Activated CD8-positive, alpha-beta T cell treated with anti-CD3 and anti-CD28 coated beads, Interleukin-2, amount 10 ng/mL, durations not matched to agents 7 days and 5 days (primary cell): ENCODE data around the gene ANKRD45. TPM values are rescaled to one million over a fixed set of nuclear protein-coding genes. Genes with fewer than 3 reads are reported as not detected.
"Not testable (repeated sequence)": the region's sequence is repeated elsewhere in the genome, so short reads cannot be mapped to it uniquely, and the experiment has no call there.

Experiments used
- ATAC-seq: fragments of 150-1000 bp; cut with Tn5 transposase; one replicate; pipeline ENCODE4 v1.10.0; 2021; ENCODE audit warnings: moderate library complexity
- CTCF ChIA-PET: fragments of 350-600 bp; sonication (Branson Sonifier 250); formaldehyde crosslinking; loops from one replicate; lab custom pipeline; 2021; ENCODE audit warnings: antibody characterized with exemption; lab: Charles Lee
- POLR2A ChIA-PET: fragments of 350-600 bp; sonication (Branson Sonifier 250); formaldehyde crosslinking; loops from one replicate; lab custom pipeline; 2021; ENCODE audit warnings: antibody characterized with exemption; lab: Charles Lee
- DNase-seq: peaks from one replicate; pipeline ENCODE4 v3.0.0-alpha.2; 2020
- H3K27ac Mint-ChIP-seq: one replicate; pipeline ENCODE4 v1.8.0; 2021; ENCODE audit warnings: mild to moderate bottlenecking, mixed read lengths
- H3K27me3 Mint-ChIP-seq: one replicate; pipeline ENCODE4 v1.8.0; 2021; ENCODE audit warnings: low read depth, mixed read lengths
- H3K36me3 Mint-ChIP-seq: one replicate; pipeline ENCODE4 v1.8.0; 2021; ENCODE audit warnings: low read depth, mixed read lengths
- H3K4me1 Mint-ChIP-seq: one replicate; pipeline ENCODE4 v1.8.0; 2021; ENCODE audit warnings: low read depth, mixed read lengths
- H3K4me3 Mint-ChIP-seq: one replicate; pipeline ENCODE4 v1.8.0; 2021; ENCODE audit warnings: mild to moderate bottlenecking, mixed read lengths
- H3K9me3 Mint-ChIP-seq: one replicate; pipeline ENCODE4 v1.8.0; 2022; ENCODE audit warnings: mixed read lengths; ENCODE audit not compliant: insufficient read depth
- total RNA-seq, 2 experiments: library from RNA; stranded (reverse); gene quantifications; one replicate each; pipeline ENCODE4 v1.2.3, GENCODE V29; 2021

ANKRD45 gene
- total RNA-seq, 2 experiments from 2014 or later, result not detected

DNA sequence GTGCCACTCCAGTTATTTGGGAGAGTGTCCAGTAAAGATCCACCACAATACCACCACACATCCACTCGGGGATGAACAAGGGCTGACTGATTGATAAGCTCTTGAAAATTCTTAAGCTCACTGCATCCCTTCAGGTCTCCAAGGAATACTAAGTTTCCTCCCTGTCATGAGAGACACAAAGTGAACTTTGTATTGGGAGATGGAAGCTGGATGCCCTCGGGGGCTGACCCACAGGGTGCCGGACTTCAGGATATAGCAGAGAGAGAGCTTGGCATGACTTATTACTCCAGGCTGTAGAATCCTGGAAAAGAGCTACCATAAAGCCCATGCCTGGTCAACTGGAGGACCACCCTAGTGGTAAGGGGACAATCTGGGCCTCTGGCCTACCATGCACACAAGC is 15.5 kb upstream of the ANKRD45 start:
- H3K4me1 Mint-ChIP-seq, POLR2A ChIA-PET, H3K27ac Mint-ChIP-seq, ATAC-seq, H3K9me3 Mint-ChIP-seq, H3K27me3 Mint-ChIP-seq, H3K36me3 Mint-ChIP-seq, DNase-seq, CTCF ChIA-PET, H3K4me3 Mint-ChIP-seq: not testable (repeated sequence)

DNA sequence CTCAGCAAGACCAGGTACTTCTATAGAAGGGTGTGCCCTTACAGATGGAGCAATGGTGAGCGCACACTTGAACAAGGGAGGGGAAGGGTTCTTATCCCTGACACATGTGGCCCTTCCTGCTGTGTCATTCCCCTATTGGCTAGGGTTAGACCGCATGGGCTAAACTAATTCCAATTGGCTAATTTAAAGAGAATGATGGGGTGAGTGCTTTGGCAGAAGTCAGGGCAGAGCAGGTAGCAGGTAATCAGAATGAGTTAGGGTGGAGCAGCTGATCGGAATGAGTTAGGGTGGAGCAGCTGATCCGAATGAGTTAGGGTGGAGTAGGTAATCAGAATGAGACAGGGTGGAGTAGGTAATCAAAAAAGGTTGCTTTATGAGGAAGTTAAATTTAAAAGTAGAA is 14.2 kb upstream of the ANKRD45 start:
- not testable (repeated sequence) for H3K9me3 Mint-ChIP-seq, H3K36me3 Mint-ChIP-seq, H3K4me3 Mint-ChIP-seq, H3K4me1 Mint-ChIP-seq, H3K27ac Mint-ChIP-seq, DNase-seq, ATAC-seq, H3K27me3 Mint-ChIP-seq
- CTCF ChIA-PET, result interaction anchor here (0.6 kb wide), 1 partner anchor 576 kb away, joined by 3 read pairs; no protein-coding TSS in a partner anchor
- POLR2A ChIA-PET, result interaction anchor here (0.8 kb wide), 1 partner anchor 32 kb away, joined by 3 read pairs; no protein-coding TSS in a partner anchor

DNA sequence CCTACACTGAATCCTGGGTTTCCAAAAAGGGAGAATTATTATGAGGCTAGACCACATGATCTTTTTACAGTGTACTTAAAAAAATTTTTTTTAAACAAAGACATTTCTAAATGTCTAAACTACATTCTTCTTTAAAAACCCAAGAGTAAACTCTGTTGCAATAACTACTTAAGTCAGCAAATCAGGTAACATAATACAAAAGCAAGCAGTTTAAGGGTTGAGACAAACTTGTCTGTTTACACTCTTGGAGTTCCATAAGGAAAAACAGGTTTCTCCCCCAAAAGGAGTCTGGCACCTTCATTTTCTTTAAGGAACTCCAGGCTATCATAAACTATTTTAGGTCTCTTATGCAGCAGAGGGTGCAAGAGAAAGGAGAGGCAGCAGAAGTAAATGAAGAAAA is 12.5 kb upstream of the ANKRD45 start:
- ChIA-PET CTCF (interaction anchor here (1.2 kb wide), 1 partner anchor 252 kb away, joined by 3 read pairs; no protein-coding TSS in a partner anchor), POLR2A (no interaction called here)
- Mint-ChIP-seq H3K36me3 (no peaks in the 10 kb centered on the region), H3K4me1 (no peaks in the 10 kb centered on the region), H3K4me3 (no peak overlapping the region), H3K9me3 (peaks cover 3% of the 10 kb centered on the region), H3K27ac (no peak overlapping the region), H3K27me3 (no peaks in the 10 kb centered on the region)
- DNase-seq (no peak), ATAC-seq (no peak)

GRCh38 chr1:173680152-173680551 is 10.5 kb upstream of the ANKRD45 start:
- H3K4me1 Mint-ChIP-seq, H3K9me3 Mint-ChIP-seq, H3K27ac Mint-ChIP-seq, POLR2A ChIA-PET, ATAC-seq, H3K36me3 Mint-ChIP-seq, DNase-seq, H3K4me3 Mint-ChIP-seq, H3K27me3 Mint-ChIP-seq, CTCF ChIA-PET: not testable (repeated sequence)

- DNase-seq, result not testable (repeated sequence)
These were observed 4.8 kb upstream of the ANKRD45 start for GRCh38 chr1:173674496-173674895.

DNA sequence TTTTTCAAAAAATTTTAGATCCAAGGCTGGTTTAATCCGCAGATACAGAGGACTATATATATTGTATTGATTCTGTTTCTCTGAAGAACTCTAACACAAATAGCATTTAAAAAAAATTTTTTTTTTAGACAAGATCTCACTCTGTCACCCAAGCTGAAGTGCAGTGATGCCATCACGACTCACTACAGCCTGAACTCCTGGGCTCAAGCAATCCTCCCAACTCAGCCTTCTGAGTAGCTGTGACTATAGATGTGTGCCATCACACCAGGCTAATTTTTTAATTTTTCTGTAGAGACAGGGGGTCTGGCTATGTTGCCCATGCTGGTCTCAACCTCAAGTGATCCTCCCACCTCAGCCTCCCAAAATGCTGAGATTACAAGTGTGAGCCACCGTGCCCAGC is 3.0 kb downstream of the ANKRD45 start:
- no peaks in the 10 kb centered on the region for H3K36me3 Mint-ChIP-seq
- ChIA-PET POLR2A (no interaction called here), CTCF (no interaction called here)
- H3K27me3 Mint-ChIP-seq, result peaks cover 23% of the 10 kb centered on the region
- no peaks in the 10 kb centered on the region for H3K9me3 Mint-ChIP-seq
- H3K4me3 Mint-ChIP-seq, result no peak overlapping the region
- DNase-seq (no peak), ATAC-seq (no peak)
- no peak overlapping the region for H3K27ac Mint-ChIP-seq
- peaks cover 19% of the 10 kb centered on the region for H3K4me1 Mint-ChIP-seq

More at GRCh38 chr1:173674496-173674895, 4.8 kb upstream of the ANKRD45 start:
- peaks cover 14% of the 10 kb centered on the region for H3K4me1 Mint-ChIP-seq
- H3K9me3 Mint-ChIP-seq, H3K36me3 Mint-ChIP-seq, ATAC-seq, H3K27ac Mint-ChIP-seq, H3K27me3 Mint-ChIP-seq, POLR2A ChIA-PET, H3K4me3 Mint-ChIP-seq: not testable (repeated sequence)
- CTCF ChIA-PET, result interaction anchor here (1.0 kb wide), 1 partner anchor 9 kb away, joined by 3 read pairs; no protein-coding TSS in a partner anchor

- no peaks in the 10 kb centered on the region for H3K4me1 Mint-ChIP-seq
- H3K9me3 Mint-ChIP-seq, result no peaks in the 10 kb centered on the region
- H3K27ac Mint-ChIP-seq, result no peak overlapping the region
- ATAC-seq, result no peak
- no peaks in the 10 kb centered on the region for H3K36me3 Mint-ChIP-seq
- DNase-seq, result no peak
- H3K27me3 Mint-ChIP-seq, result peaks cover 6% of the 10 kb centered on the region
- no peak overlapping the region for H3K4me3 Mint-ChIP-seq
- ChIA-PET CTCF (no interaction called here), POLR2A (no interaction called here)
These were observed 6.5 kb downstream of the ANKRD45 start for GRCh38 chr1:173663159-173663558.

DNA sequence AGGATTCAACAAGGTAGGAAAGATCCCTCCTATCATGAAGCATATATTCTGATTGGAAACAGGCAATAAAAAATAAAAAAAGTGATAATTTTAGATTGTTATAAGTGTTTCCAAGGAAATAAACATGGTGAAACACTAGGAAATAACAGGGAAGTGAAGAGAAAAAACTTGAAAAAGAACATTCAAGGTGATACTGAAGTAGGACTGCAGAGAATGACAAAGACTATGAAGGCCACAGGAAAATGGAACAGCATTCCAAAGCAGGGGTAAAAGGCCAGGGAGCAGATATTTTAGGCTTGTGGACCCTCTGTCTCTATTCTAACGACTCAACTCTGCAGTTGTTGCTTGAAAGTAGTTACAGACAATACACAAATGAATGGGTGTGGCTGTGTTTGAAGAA is 7.9 kb downstream of the ANKRD45 start:
- H3K4me3 Mint-ChIP-seq, result no peak overlapping the region
- H3K27me3 Mint-ChIP-seq, result no peaks in the 10 kb centered on the region
- ATAC-seq (no peak), DNase-seq (no peak)
- no peaks in the 10 kb centered on the region for H3K4me1 Mint-ChIP-seq
- H3K9me3 Mint-ChIP-seq, result no peaks in the 10 kb centered on the region
- no peak overlapping the region for H3K27ac Mint-ChIP-seq
- no peaks in the 10 kb centered on the region for H3K36me3 Mint-ChIP-seq
- CTCF ChIA-PET, result no interaction called here
- POLR2A ChIA-PET, result no interaction called here

DNA sequence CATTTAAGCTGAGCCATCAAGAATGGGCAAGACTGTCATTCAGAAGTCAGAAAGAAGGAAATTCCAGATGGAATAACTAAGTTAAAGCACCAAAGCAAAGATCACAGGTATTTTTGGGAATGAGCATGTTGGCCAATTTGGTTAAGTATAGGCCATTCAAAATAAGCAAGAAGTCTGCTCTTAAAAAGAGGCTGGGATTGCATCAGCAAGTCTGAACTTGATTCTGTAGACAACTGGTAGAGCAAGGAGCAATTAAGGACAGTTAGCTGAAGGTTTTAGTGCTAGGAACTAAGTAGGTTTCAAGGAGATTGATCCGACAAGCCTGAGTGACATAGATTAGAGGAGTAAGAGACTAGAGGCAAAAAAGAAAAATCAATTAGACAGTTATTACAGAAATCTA is 8.4 kb downstream of the ANKRD45 start:
- no peaks in the 10 kb centered on the region for H3K27me3 Mint-ChIP-seq
- ATAC-seq (no peak), DNase-seq (no peak)
- H3K27ac Mint-ChIP-seq, result no peak overlapping the region
- H3K4me1 Mint-ChIP-seq, result no peaks in the 10 kb centered on the region
- H3K36me3 Mint-ChIP-seq, result no peaks in the 10 kb centered on the region
- H3K9me3 Mint-ChIP-seq, result peaks cover 2% of the 10 kb centered on the region
- no peak overlapping the region for H3K4me3 Mint-ChIP-seq
- ChIA-PET POLR2A (no interaction called here), CTCF (no interaction called here)

DNA sequence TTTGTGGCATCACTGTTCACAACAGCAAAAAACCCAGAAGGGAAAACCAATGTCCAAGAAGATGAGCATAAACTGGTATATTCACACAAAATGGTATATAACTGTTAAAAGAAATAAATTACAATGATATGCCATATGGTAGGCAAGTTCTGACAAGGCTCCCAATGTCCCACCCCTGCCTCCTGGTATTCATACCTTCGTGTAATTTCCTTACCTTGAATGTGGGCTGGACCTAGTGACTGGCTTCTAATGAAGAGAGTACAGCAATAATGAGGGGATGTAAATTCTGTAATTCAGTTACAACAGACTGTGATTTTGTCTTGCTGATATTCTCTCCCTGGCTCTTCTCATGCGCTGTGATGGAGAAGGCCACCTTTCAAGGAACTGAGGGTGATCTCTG is 9.3 kb downstream of the ANKRD45 start:
- Mint-ChIP-seq H3K4me3 (no peak overlapping the region), H3K27me3 (no peaks in the 10 kb centered on the region), H3K36me3 (no peaks in the 10 kb centered on the region), H3K27ac (no peak overlapping the region), H3K4me1 (no peaks in the 10 kb centered on the region), H3K9me3 (peaks cover 11% of the 10 kb centered on the region)
- no peak for ATAC-seq
- CTCF ChIA-PET, result no interaction called here
- POLR2A ChIA-PET, result no interaction called here
- no peak for DNase-seq

DNA sequence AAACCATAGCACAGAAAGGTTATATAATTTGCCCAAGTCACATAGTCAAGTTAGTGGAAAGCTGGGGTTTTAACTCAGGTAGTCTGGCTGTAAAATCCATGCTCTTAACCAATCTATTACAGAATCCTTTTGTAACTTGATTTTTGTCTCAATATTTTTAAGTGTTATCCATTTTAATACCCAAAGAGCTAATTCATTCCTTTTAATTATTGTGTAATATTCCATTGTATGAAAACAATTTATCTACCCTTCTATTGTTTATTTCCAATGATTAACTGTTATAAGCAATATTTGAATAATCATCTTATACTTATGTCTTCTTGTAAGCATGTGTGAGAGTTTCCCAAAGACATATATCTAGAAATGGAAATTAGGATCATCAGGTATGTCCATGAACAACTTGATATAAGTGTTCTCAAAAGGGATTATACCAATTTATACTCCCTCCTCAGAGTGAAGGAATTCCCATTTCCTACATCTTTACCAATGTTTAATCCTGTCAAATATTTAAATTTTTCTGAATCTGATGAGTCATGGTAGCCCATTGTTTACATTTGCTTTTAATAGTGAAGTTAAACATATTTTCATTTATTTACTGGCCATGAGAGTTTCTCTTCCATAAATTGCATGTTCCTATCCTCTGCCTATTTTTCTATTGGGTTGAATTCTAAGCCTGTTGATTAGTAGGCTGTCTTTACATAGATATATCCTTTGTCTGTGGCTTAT is 20.6 kb downstream of the ANKRD45 start:
- ATAC-seq, result no peak
- POLR2A ChIA-PET, result interaction anchor here (0.6 kb wide), 1 partner anchor 10 kb away, joined by 3 read pairs; no protein-coding TSS in a partner anchor

GRCh38 chr1:173646656-173647055 is 23.0 kb downstream of the ANKRD45 start:
- DNase-seq (no peak), ATAC-seq (no peak)
- no peaks in the 10 kb centered on the region for H3K4me1 Mint-ChIP-seq
- CTCF ChIA-PET, result no interaction called here
- H3K36me3 Mint-ChIP-seq, result peaks cover 2% of the 10 kb centered on the region
- no peak overlapping the region for H3K4me3 Mint-ChIP-seq
- H3K27me3 Mint-ChIP-seq, result peaks cover 1% of the 10 kb centered on the region
- POLR2A ChIA-PET, result no interaction called here
- H3K27ac Mint-ChIP-seq, result no peak overlapping the region
- H3K9me3 Mint-ChIP-seq, result no peaks in the 10 kb centered on the region

More for the DNA sequence above, 20.6 kb downstream of the ANKRD45 start:
- no peaks in the 10 kb centered on the region for H3K9me3 Mint-ChIP-seq
- DNase-seq, result no peak
- no peaks in the 10 kb centered on the region for H3K4me1 Mint-ChIP-seq
- no peak overlapping the region for H3K4me3 Mint-ChIP-seq
- peaks cover 10% of the 10 kb centered on the region for H3K27me3 Mint-ChIP-seq
- no peaks in the 10 kb centered on the region for H3K36me3 Mint-ChIP-seq
- H3K27ac Mint-ChIP-seq, result no peak overlapping the region
- CTCF ChIA-PET, result no interaction called here
